ENCODE data around the gene ASB5. TPM values are rescaled to one million over a fixed set of nuclear protein-coding genes. Genes with fewer than 3 reads are reported as not detected.

Gene ASB5
- total and polyA plus RNA-seq, 10 of the 15 experiments (the other 5 are each of a cell fraction or from before 2014, with no cell fraction given): not detected

DNA sequence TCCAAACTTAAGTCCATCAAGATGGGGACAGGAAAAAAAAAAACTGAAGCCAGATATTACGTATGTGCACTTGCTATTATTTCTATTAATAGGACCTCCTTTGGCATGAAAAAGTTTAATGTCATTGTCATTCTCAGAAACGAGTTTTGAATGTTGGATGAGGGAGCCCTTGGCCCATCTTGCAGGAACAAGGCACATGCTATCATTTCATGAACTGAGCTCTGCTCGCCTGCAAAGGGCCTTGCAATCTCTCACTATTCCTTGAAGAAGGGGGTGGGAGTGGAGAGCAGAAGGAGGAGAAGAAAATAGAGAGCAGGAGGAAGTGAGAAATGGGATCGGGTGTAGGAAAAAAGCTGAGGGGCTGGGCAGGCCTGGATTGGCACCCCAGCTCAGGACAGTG, 39.4 kb downstream of the ASB5 start:
- FAIRE-seq (no peak), ATAC-seq (no peak), DNase-seq (ENCODE audit: low read depth, low spot score) (no peak)
- in situ Hi-C loops (cut with MboI): no loop called here
- no peaks in the 10 kb centered on the region for H3K9me3 ChIP-seq (replicated peaks; ENCODE audit: control insufficient read depth, insufficient read depth, low read length)
- H3K4me3 ChIP-seq: no peak overlapping the region
- 15% methylated on average over 4 of the region's 4 CpGs for WGBS (ENCODE audit: insufficient coverage, insufficient replicate concordance, low lambda C conversion rate, missing lambda C conversion rate)
- intact Hi-C loops (cut with micrococcal nuclease; ENCODE audit: unreplicated experiment): no loop called here
- TF ChIP-seq HDAC6 (IDR thresholded peaks at IDR 0.05; ENCODE audit: unreplicated experiment) (no peak), SMARCA5 (IDR thresholded peaks at IDR 0.05) (no peak), SUPT20H (IDR thresholded peaks at IDR 0.05; ENCODE audit: borderline replicate concordance, control insufficient read depth, low read depth, low read length) (no peak), LARP7 (IDR thresholded peaks at IDR 0.05) (no peak), ASH2L (IDR thresholded peaks at IDR 0.05; ENCODE audit: borderline replicate concordance, low read depth) (no peak), EP300 (IDR thresholded peaks at IDR 0.05; ENCODE audit: borderline replicate concordance in 1 of 2, control insufficient read depth in 1 of 2, low read depth in 2 of 2, low read length in 2 of 2) (no peak), E4F1 (IDR thresholded peaks at IDR 0.05; ENCODE audit: borderline replicate concordance, partially characterized antibody) (no peak), TARDBP (IDR thresholded peaks at IDR 0.05; ENCODE audit: borderline replicate concordance) (no peak), MYC (IDR thresholded peaks at IDR 0.05; ENCODE audit: insufficient read depth, insufficient read length, insufficient replicate concordance, low read length, severe bottlenecking) (no peak), NR2C2 (IDR thresholded peaks at IDR 0.05; ENCODE audit: borderline replicate concordance, control insufficient read depth, insufficient read length, low read depth) (no peak)
- no peak overlapping the region for H2AFZ ChIP-seq (ENCODE audit: control insufficient read depth, low read depth, low read length)
- no peaks in the 10 kb centered on the region for H3K79me2 ChIP-seq (ENCODE audit: control insufficient read depth, insufficient read depth, low read length)
- ChIA-PET POLR2A (no interaction called here), CTCF (interaction anchor here (0.7 kb wide), 1 partner anchor 1093 kb away, joined by 3 read pairs; no protein-coding TSS in a partner anchor), SMC1A (ENCODE audit: uncharacterized antibody, unreplicated experiment) (no interaction called here), RAD21 (ENCODE audit: unreplicated experiment) (no interaction called here)
- no peaks in the 10 kb centered on the region for H4K20me1 ChIP-seq (ENCODE audit: control insufficient read depth, insufficient read depth)
- no peaks in the 10 kb centered on the region for H3K4me1 ChIP-seq (ENCODE audit: control insufficient read depth, insufficient read depth, low read length)
- no peak overlapping the region for H3K4me2 ChIP-seq (ENCODE audit: control insufficient read depth, insufficient read depth)
- H3K36me3 ChIP-seq (ENCODE audit: control insufficient read depth in 2 of 2, insufficient read depth in 2 of 2, low read length in 1 of 2): no peaks in the 10 kb centered on the region
- H3K9ac ChIP-seq (ENCODE audit: control insufficient read depth, insufficient read depth, low read length): no peak overlapping the region
- no peak overlapping the region for H3K27ac ChIP-seq (ENCODE audit: control insufficient read depth, insufficient read depth)
- H3K27me3 ChIP-seq (replicated peaks in 1 of 2; ENCODE audit: control insufficient read depth in 2 of 2, insufficient read depth in 2 of 2, low read length in 1 of 2): no peaks in the 10 kb centered on the region
- no TSS peak for BruUV-seq (replicated peaks)
